ENCODE results near the gene BLVRA.

GRCh38 chr7:43753843-43754242 is 4.6 kb upstream of the BLVRA start:
- no peak for TF ChIP-seq CTCF (conservative IDR thresholded peaks at IDR 0.05 in 1 of 2, IDR thresholded peaks at IDR 0.05 in 1 of 2; ENCODE audit: low read depth in 1 of 2, low read length in 2 of 2)
- TF ChIP-seq EZH2 (IDR thresholded peaks at IDR 0.05; ENCODE audit: low read length, missing control alignments): no peak
